Neural cell (in vitro differentiated cells): Measurements from ENCODE around the gene ZCCHC3. TPM values are rescaled to one million over a fixed set of nuclear protein-coding genes. Genes with fewer than 3 reads are reported as not detected.

Experiments used
- H2AFZ ChIP-seq: fragments of 200-600, 300-800 bp; sonication (generic), shearing (Covaris generic); 2 replicates; pipeline ENCODE4 v1.6.0; 2014; ENCODE audit warnings: low read depth, mild to moderate bottlenecking, antibody characterized with exemption, low read length, moderate library complexity
- H3F3A ChIP-seq: fragments of 200-600 bp; shearing (Covaris generic); 2 replicates; pipeline ENCODE4 v1.6.1; 2016; ENCODE audit warnings: mild to moderate bottlenecking, moderate library complexity, mixed read lengths, antibody characterized with exemption, low read length; ENCODE audit not compliant: insufficient read depth, poor library complexity, severe bottlenecking
- H3K27ac ChIP-seq: fragments of 200-600, 300-800 bp; sonication (generic), shearing (Covaris generic); 2 replicates; pipeline ENCODE4 v1.5.1; 2014; ENCODE audit warnings: mild to moderate bottlenecking, low read length, moderate library complexity
- H3K27me3 ChIP-seq: fragments of 300-800, 200-600 bp; sonication (generic), shearing (Covaris generic); 2 replicates; pipeline ENCODE4 v1.6.0; 2014; ENCODE audit warnings: mild to moderate bottlenecking, low read depth, low read length, moderate library complexity; ENCODE audit not compliant: insufficient read depth
- H3K36me3 ChIP-seq: fragments of 300-800, 200-600 bp; sonication (generic), shearing (Covaris generic); 2 replicates; pipeline ENCODE4 v1.5.1; 2014; ENCODE audit warnings: mild to moderate bottlenecking, antibody characterized with exemption, low read length, moderate library complexity; ENCODE audit not compliant: insufficient read depth
- H3K4me2 ChIP-seq: fragments of 300-800, 200-600 bp; sonication (generic), shearing (Covaris generic); 2 replicates; pipeline ENCODE4 v1.6.0; 2014; ENCODE audit warnings: mild to moderate bottlenecking, low read length
- H3K4me3 ChIP-seq: fragments of 300-800, 200-600 bp; sonication (generic), shearing (Covaris generic); 2 replicates; pipeline ENCODE4 v1.5.1; 2014; ENCODE audit warnings: mild to moderate bottlenecking, low read length, moderate library complexity
- H3K79me2 ChIP-seq: fragments of 200-600 bp; shearing (Covaris generic); replicated peaks from 2 replicates; pipeline ENCODE4 v1.6.0; 2014; ENCODE audit warnings: mild to moderate bottlenecking, low read length, moderate library complexity; ENCODE audit not compliant: insufficient read depth
- H3K9ac ChIP-seq: fragments of 300-800, 200-600 bp; sonication (generic), shearing (Covaris generic); 2 replicates; pipeline ENCODE4 v1.6.1; 2016; ENCODE audit warnings: mild to moderate bottlenecking, low read length, mixed read lengths
- H3K9me2 ChIP-seq: fragments of 200-600 bp; shearing (Covaris generic); 2 replicates; pipeline ENCODE4 v1.6.1; 2016; ENCODE audit warnings: mild to moderate bottlenecking, low read length, mixed read lengths; ENCODE audit not compliant: insufficient read depth
- H3K9me3 ChIP-seq: fragments of 200-600, 300-800 bp; sonication (generic), shearing (Covaris generic); 2 replicates; pipeline ENCODE4 v1.6.1; 2016; ENCODE audit warnings: mild to moderate bottlenecking, mixed run types, low read length, moderate library complexity, mixed read lengths
- H4K20me1 ChIP-seq: fragments of 200-600 bp; shearing (Covaris generic); 2 replicates; pipeline ENCODE4 v1.6.1; 2016; ENCODE audit warnings: mild to moderate bottlenecking, mixed run types; ENCODE audit not compliant: insufficient read depth
- CTCF ChIP-seq: fragments of 450-650 bp; IDR thresholded peaks from 2 replicates; pipeline ENCODE4 v1.5.1; 2014; ENCODE audit warnings: antibody characterized with exemption, mild to moderate bottlenecking, moderate library complexity; ENCODE audit not compliant: poor library complexity, severe bottlenecking
- EP300 ChIP-seq: fragments of 450-650 bp; conservative IDR thresholded peaks from 2 replicates; pipeline ENCODE4 v1.6.1; 2014; ENCODE audit warnings: antibody characterized with exemption, mild to moderate bottlenecking, moderate library complexity; ENCODE audit not compliant: poor library complexity, severe bottlenecking
- EZH2 ChIP-seq: fragments of 200-600, 300-800 bp; shearing (Covaris generic), sonication (generic); IDR thresholded peaks from 2 replicates; pipeline ENCODE4 v1.6.1; 2014; ENCODE audit warnings: antibody characterized with exemption, low read length, borderline replicate concordance, mild to moderate bottlenecking; ENCODE audit not compliant: insufficient read depth, poor library complexity, severe bottlenecking
- MXI1 ChIP-seq: fragments of 450-650 bp; conservative IDR thresholded peaks from 2 replicates; pipeline ENCODE4 v1.6.1; 2014; ENCODE audit warnings: antibody characterized with exemption, mild to moderate bottlenecking; ENCODE audit not compliant: poor library complexity, severe bottlenecking
- POLR2AphosphoS5 ChIP-seq: IDR thresholded peaks from 2 replicates; pipeline ENCODE4 v1.6.1; 2012
- RAD21 ChIP-seq: fragments of 450-650 bp; conservative IDR thresholded peaks from 2 replicates; pipeline ENCODE4 v1.6.1; 2014; ENCODE audit warnings: antibody characterized with exemption, mild to moderate bottlenecking, moderate library complexity
- SMC3 ChIP-seq: fragments of 450-650 bp; conservative IDR thresholded peaks from 2 replicates; pipeline ENCODE4 v1.6.1; 2014; ENCODE audit warnings: antibody characterized with exemption, mild to moderate bottlenecking, moderate library complexity; ENCODE audit not compliant: poor library complexity
- TAF1 ChIP-seq: IDR thresholded peaks from 2 replicates; pipeline ENCODE4 v1.6.1; 2012; ENCODE audit warnings: low read depth
- polyA plus RNA-seq: library from polyadenylated mRNA; depleted of rRNA; stranded (reverse); fragments of >200 nt; gene quantifications from 2 replicates; pipeline ENCODE4 v1.2.3, GENCODE V29; 2014
- TF ChIP-seq, protein P1 (sequence below): IDR thresholded peaks from 2 replicates; pipeline ENCODE4 v1.6.1; 2012; ENCODE audit warnings: borderline replicate concordance

Gene ZCCHC3
- polyA plus RNA-seq, 1 donor from 2014 or later: 15.5 TPM

- no peaks in the 10 kb centered on the region for H4K20me1 ChIP-seq
- H3K27me3 ChIP-seq: no peaks in the 10 kb centered on the region
- no peak overlapping the region for H3K4me3 ChIP-seq
- no peaks in the 10 kb centered on the region for H3K79me2 ChIP-seq
- no peak overlapping the region for H3K27ac ChIP-seq
- H3K9ac ChIP-seq: no peak overlapping the region
- no peak for TF ChIP-seq RAD21
- TF ChIP-seq POLR2AphosphoS5: no peak
- no peak for TF ChIP-seq TAF1
- TF ChIP-seq, protein P1, sequence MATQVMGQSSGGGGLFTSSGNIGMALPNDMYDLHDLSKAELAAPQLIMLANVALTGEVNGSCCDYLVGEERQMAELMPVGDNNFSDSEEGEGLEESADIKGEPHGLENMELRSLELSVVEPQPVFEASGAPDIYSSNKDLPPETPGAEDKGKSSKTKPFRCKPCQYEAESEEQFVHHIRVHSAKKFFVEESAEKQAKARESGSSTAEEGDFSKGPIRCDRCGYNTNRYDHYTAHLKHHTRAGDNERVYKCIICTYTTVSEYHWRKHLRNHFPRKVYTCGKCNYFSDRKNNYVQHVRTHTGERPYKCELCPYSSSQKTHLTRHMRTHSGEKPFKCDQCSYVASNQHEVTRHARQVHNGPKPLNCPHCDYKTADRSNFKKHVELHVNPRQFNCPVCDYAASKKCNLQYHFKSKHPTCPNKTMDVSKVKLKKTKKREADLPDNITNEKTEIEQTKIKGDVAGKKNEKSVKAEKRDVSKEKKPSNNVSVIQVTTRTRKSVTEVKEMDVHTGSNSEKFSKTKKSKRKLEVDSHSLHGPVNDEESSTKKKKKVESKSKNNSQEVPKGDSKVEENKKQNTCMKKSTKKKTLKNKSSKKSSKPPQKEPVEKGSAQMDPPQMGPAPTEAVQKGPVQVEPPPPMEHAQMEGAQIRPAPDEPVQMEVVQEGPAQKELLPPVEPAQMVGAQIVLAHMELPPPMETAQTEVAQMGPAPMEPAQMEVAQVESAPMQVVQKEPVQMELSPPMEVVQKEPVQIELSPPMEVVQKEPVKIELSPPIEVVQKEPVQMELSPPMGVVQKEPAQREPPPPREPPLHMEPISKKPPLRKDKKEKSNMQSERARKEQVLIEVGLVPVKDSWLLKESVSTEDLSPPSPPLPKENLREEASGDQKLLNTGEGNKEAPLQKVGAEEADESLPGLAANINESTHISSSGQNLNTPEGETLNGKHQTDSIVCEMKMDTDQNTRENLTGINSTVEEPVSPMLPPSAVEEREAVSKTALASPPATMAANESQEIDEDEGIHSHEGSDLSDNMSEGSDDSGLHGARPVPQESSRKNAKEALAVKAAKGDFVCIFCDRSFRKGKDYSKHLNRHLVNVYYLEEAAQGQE: no peak
- no peak for TF ChIP-seq SMC3
- no peak for TF ChIP-seq MXI1
- no peak for TF ChIP-seq EP300
- no peak for TF ChIP-seq CTCF
- no peak for TF ChIP-seq EZH2
- no peaks in the 10 kb centered on the region for H3F3A ChIP-seq
- no peaks in the 10 kb centered on the region for H3K9me2 ChIP-seq
- H3K36me3 ChIP-seq: no peaks in the 10 kb centered on the region
- H3K4me2 ChIP-seq: no peak overlapping the region
- no peak overlapping the region for H2AFZ ChIP-seq
- H3K9me3 ChIP-seq: no peaks in the 10 kb centered on the region
Measured at GRCh38 chr20:258269-258858, 39.0 kb upstream of the ZCCHC3 start.

DNA sequence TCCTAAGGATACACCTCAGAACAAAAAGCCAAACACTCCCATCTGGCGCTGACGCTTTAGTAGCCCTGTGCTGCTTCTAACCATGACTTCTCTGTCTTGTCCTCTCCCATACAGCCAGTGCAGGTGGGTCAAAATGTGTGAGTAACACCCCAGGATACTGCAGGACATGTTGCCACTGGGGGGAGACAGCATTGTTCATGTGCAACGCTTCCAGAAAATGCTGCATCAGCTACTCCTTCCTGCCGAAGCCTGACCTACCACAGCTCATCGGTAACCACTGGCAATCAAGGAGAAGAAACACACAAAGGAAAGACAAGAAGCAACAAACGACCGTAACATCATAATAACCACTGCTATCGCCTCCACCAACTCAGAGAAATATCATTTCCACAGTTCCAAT lies 38.4 kb upstream of the ZCCHC3 start:
- H3K36me3 ChIP-seq: no peaks in the 10 kb centered on the region
- H3K27me3 ChIP-seq: no peaks in the 10 kb centered on the region

More for the DNA sequence above, 38.4 kb upstream of the ZCCHC3 start:
- H3K9me3 ChIP-seq: no peaks in the 10 kb centered on the region
- no peaks in the 10 kb centered on the region for H4K20me1 ChIP-seq
- H3K9ac ChIP-seq: no peak overlapping the region
- no peaks in the 10 kb centered on the region for H3F3A ChIP-seq
- H3K79me2 ChIP-seq: no peaks in the 10 kb centered on the region
- H3K4me2 ChIP-seq: no peak overlapping the region
- TF ChIP-seq EP300: no peak
- no peak for TF ChIP-seq CTCF
- TF ChIP-seq TAF1: no peak
- no peak for TF ChIP-seq EZH2
- TF ChIP-seq RAD21: no peak
- no peak for TF ChIP-seq SMC3
- no peak overlapping the region for H3K27ac ChIP-seq
- H3K4me3 ChIP-seq: no peak overlapping the region
- no peaks in the 10 kb centered on the region for H3K9me2 ChIP-seq
- no peak overlapping the region for H2AFZ ChIP-seq
